ENCODE data around the gene ERCC1.

GRCh38 chr19:45439190-45439568, 15.5 kb upstream of the ERCC1 start:
- no peak for TF ChIP-seq CTCF (IDR thresholded peaks at IDR 0.05)
- no peak for TF ChIP-seq POLR2A (IDR thresholded peaks at IDR 0.05)

All from lower leg skin (tissue), 3 donors.